ENCODE measurements around the gene STX3.
"Not testable (repeated sequence)": the region's sequence is repeated elsewhere in the genome, so short reads cannot be mapped to it uniquely, and the experiment has no call there.

The STX3 gene

DNA sequence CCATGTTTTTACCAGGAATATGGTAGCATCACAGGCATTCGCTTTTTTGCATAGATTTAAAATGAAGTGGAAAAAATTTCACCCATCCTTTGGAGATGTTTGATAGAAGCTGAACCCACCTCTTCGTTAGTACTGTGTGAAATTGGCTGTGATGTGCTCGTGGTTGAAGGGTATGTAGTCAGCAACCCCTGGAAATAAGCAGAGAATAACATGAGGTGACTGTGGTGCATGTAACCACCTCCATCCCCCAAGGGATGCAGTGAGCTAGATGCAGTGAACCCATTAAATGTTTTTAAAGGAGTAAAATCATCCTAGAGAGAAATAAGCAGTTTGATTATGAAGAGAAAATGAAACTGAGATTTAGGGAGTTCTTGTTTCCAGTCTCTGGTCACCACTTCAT, 74.2 kb downstream of the STX3 start:
- Mint-ChIP-seq H3K4me3 (no peak overlapping the region), H3K27ac (no peak overlapping the region), H3K9me3 (no peaks in the 10 kb centered on the region), H3K4me1 (no peaks in the 10 kb centered on the region), H3K36me3 (no peaks in the 10 kb centered on the region)
- no peak for DNase-seq (ENCODE audit: low spot score in 2 of 2)
- ATAC-seq = no peak

DNA sequence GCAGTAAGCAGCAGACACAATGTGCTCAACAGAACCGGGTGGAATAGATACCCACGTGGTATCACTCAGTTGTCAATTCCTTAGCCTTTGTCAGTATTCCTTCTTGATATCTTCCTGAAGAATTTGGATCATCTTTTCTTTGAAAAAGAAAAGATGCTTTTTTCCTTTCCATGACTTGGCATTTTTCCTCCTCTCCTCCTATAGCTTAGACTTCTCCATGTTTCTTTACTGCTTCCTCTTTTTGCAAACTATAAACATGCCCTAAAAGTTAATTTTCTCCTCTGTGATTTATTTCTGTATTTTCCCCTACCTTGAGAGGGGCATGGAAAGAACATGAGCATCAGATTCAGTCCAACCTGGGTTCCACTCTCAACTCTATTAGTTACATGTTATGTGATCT, 78.4 kb downstream of the STX3 start:
- ATAC-seq (no peak), DNase-seq (ENCODE audit: low spot score in 2 of 2) (no peak)
- no peaks in the 10 kb centered on the region for H3K4me1 Mint-ChIP-seq
- no peak overlapping the region for H3K27ac Mint-ChIP-seq
- H3K36me3 Mint-ChIP-seq = no peaks in the 10 kb centered on the region
- H3K4me3 Mint-ChIP-seq = no peak overlapping the region
- no peaks in the 10 kb centered on the region for H3K9me3 Mint-ChIP-seq

DNA sequence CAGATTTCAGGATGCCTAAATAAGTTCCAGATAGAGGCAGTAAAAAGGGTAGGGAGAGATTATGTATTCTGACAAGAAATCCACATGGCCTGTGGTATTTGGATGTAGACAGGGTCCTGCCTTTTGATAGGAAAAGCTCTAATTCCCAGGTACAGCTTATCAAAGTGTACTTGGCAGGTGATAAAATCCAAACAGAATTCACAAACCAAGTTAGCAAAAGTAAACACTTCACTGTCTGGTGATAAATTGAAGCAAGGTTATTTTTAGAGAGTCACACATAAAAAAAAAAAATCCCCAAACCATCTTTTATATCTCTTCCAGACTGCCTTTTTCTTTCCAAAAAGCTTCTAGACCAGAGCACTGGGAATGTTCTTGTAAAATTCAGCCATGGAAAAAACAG, 84.4 kb downstream of the STX3 start:
- DNase-seq (ENCODE audit: low spot score in 2 of 2) (no peak), ATAC-seq (no peak)
- Mint-ChIP-seq H3K27ac (no peak overlapping the region), H3K9me3 (no peaks in the 10 kb centered on the region), H3K36me3 (no peaks in the 10 kb centered on the region), H3K4me1 (no peaks in the 10 kb centered on the region), H3K4me3 (no peak overlapping the region)

DNA sequence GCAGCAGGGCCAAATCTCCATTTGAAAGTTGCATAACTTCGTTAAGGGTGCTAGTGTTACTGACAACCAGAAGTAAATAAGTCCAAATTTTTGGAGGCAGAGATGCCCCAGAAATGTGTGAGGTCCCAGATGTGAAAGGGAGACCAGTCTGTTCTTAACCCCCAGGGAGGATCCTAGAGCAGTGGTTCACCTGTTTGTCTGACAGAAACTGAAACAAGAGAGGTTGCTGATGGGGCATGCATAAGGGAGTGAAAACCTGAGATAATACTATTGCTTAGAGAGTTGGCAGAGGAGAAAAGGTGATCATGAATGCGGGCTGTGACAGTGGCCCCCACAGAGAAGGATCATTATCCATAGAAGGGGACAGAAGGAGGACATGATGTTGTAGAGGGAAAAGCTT, 86.3 kb downstream of the STX3 start:
- Mint-ChIP-seq H3K4me1 (no peaks in the 10 kb centered on the region), H3K27ac (no peak overlapping the region), H3K4me3 (no peak overlapping the region), H3K9me3 (no peaks in the 10 kb centered on the region), H3K36me3 (no peaks in the 10 kb centered on the region)
- ATAC-seq (no peak), DNase-seq (ENCODE audit: low spot score in 2 of 2) (no peak)

DNA sequence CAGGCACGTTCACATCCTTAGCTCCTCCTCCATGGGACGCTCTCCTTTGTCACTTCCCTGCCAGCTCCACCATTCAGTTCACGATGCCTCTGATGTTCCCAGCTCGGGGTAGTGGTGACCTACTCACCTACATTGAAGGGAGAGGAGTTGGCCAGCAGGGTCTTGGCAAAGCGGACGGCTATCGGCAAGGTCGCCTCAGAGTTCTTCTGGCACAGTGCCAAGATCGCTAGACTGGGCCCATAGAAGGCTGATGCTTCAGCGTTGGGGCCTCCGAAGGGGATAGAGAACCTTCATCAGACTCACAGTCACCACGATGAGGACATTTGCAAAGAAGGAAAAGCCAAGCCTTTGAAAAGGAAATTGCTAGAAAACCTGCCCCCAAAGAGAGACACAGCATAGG, 87.1 kb downstream of the STX3 start:
- H3K36me3 Mint-ChIP-seq = no peaks in the 10 kb centered on the region

DNA sequence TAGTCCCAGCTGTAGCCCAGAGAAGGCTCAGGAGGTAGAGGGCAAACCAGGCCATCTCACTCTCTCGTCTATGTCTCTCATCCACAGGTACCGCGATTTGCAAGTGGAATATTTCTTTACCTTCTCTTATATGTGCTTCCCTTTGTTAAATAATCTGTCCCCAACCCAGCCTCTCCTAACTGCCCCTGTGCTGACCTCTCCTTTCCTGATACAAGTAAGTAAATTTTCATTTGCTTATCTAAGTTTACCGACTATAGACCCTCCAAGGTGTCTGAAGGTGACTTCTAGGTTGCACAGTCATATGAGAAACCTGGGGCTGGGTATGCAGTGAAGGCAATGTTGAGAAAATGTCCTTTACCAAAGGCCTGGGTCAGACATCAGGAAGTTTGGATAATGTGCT, 90.2 kb downstream of the STX3 start, which contains the start of gene CBLIF:
Gene CBLIF (minus strand): TSS at position 101 of the 400 bp plus-strand sequence. CDS start 46 bp downstream, at position 55.
- H3K4me3 Mint-ChIP-seq = no peak within 1 kb of the TSS
- ATAC-seq = no peak
- H3K9me3 Mint-ChIP-seq = no peaks in the 10 kb centered on the region
- no peaks in the 10 kb centered on the region for H3K36me3 Mint-ChIP-seq
- DNase-seq (ENCODE audit: low spot score in 2 of 2) = no peak
- no peak within 1 kb of the TSS for H3K27ac Mint-ChIP-seq
- H3K4me1 Mint-ChIP-seq = no peaks in the 10 kb centered on the region

More for the DNA sequence above, 87.1 kb downstream of the STX3 start:
- Mint-ChIP-seq H3K9me3 (no peaks in the 10 kb centered on the region), H3K4me1 (no peaks in the 10 kb centered on the region), H3K27ac (no peak overlapping the region), H3K4me3 (no peak overlapping the region)
- DNase-seq (ENCODE audit: low spot score in 2 of 2) (no peak), ATAC-seq (no peak)

DNA sequence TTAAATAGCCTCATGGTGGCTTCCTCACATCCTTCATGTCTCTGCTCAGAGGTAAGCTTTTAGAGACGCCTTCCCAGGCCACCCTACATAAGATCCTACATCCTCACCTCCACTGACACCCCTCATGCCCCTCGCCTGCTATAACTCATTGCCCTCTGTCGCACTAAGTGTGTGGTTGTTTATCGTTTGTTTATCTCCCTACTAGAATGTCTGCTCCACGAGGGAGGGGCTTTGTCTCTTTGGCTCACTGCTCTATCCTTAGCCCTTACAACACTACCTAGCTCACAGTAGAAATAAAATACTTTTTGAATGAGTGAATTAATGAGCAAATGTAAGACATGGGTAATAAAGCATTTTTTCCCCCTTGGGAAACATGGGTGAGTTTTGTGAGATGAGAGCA, 91.4 kb downstream of the STX3 start:
- Mint-ChIP-seq H3K9me3 (no peaks in the 10 kb centered on the region), H3K36me3 (no peaks in the 10 kb centered on the region), H3K27ac (no peak overlapping the region), H3K4me1 (no peaks in the 10 kb centered on the region), H3K4me3 (no peak overlapping the region)
- ATAC-seq (no peak), DNase-seq (ENCODE audit: low spot score in 2 of 2) (no peak)

DNA sequence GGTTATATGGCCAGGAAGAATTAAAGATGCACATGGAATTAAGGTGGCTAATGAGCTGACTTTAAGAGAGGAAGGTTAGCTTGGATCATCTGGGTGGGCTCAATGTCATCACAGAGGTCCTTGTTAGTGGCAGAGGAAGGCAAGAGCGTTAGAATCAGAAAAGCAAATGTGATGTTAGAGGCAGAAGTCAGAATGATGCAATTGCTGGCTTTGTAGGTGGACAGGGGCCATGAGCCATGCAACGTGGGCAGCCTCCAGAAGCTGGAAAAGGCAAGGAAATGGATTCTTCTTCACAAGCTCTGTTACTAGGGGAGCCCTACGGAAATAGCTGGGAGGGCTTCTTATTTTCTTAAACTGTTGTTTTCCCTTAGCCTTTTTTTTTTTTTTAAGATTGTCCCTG, 92.5 kb downstream of the STX3 start:
- Mint-ChIP-seq H3K4me3 (no peak overlapping the region), H3K27ac (no peak overlapping the region), H3K36me3 (no peaks in the 10 kb centered on the region), H3K9me3 (no peaks in the 10 kb centered on the region), H3K4me1 (no peaks in the 10 kb centered on the region)
- DNase-seq (ENCODE audit: low spot score in 2 of 2) (no peak), ATAC-seq (no peak)

DNA sequence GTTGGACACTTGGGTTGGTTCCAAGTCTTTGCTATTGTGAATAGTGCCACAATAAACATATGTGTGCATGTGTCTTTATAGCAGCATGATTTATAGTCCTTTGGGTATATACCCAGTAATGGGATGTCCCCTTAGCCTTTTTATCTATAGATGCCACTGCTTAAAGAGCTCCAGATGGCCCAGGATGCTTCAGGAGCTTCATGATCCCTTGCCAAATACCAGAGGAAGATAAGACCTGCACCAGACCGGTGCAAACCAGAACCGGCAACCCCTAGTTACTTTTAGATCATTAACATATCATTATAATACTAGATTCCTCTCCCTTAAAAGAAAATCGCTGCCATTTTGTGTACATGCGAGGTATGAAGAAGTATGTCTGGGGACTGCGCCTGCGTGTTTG, 93.3 kb downstream of the STX3 start:
- not testable (repeated sequence) for H3K36me3 Mint-ChIP-seq; H3K27ac Mint-ChIP-seq; ATAC-seq; H3K4me3 Mint-ChIP-seq; DNase-seq (ENCODE audit: low spot score in 2 of 2); H3K9me3 Mint-ChIP-seq; H3K4me1 Mint-ChIP-seq

DNA sequence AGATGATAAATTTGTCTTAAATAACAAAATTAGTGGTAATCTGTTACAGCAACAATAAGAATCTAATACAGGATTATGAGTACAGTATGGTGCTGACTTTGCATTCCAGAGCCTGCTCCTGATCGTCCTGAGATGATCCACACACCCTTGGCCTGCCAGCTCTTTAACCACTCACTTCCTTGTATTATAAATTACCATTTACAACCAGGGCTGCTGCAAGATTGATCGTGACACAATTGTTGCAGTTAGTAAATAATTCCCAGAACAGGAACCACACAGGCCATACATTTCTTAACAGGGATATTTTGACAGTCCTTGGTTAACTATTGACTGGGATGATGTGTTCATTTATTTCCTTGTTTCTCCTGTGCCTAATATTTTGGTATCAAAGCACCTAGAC, 94.0 kb downstream of the STX3 start:
- Mint-ChIP-seq H3K9me3 (no peaks in the 10 kb centered on the region), H3K36me3 (no peaks in the 10 kb centered on the region)

DNA sequence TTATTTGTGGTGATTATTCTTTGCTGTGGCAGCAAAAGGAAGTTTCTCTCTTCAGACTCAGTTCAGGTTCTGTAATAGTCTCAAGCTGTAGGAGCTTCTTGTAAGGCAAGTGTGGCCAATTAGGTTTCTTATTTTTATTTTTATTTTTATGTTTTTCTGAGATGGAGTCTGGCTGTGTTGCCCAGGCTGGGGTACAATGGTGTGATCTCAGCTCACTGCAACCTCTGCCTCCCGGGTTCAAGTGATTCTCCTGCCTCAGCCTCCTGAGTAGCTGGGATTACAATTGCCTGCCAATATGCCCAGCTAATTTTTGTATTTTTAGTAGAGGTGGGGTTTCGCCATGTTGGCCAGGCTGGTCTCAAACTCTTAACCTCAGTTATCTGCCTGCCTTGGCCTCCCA, 94.4 kb downstream of the STX3 start:
- not testable (repeated sequence) for ATAC-seq; H3K36me3 Mint-ChIP-seq; H3K4me1 Mint-ChIP-seq; DNase-seq (ENCODE audit: low spot score in 2 of 2); H3K9me3 Mint-ChIP-seq; H3K4me3 Mint-ChIP-seq; H3K27ac Mint-ChIP-seq

More for the DNA sequence above, 94.0 kb downstream of the STX3 start:
- ATAC-seq (no peak), DNase-seq (ENCODE audit: low spot score in 2 of 2) (no peak)
- H3K27ac Mint-ChIP-seq = no peak overlapping the region
- H3K4me1 Mint-ChIP-seq = no peaks in the 10 kb centered on the region
- no peak overlapping the region for H3K4me3 Mint-ChIP-seq

DNA sequence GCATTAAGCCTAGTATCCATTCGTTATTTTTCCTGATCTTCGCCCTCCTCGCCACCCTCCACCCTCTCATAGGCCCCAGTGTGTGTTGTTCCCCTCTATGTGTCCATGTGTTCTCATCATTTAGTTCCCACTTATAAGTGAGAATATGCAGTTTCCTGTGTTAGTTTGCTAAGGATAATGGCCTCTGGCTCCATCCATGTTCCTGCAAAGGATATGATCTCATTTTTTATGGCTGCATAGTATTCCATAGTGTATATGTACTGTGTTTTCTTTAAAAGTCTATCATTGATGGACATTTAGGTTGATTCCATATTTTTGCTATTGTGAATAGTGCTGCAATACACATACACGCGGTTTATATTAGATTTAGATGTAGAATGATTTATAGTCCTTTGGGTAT, 96.2 kb downstream of the STX3 start:
- H3K4me1 Mint-ChIP-seq; ATAC-seq; H3K36me3 Mint-ChIP-seq; DNase-seq (ENCODE audit: low spot score in 2 of 2); H3K9me3 Mint-ChIP-seq; H3K27ac Mint-ChIP-seq; H3K4me3 Mint-ChIP-seq: not testable (repeated sequence)

DNA sequence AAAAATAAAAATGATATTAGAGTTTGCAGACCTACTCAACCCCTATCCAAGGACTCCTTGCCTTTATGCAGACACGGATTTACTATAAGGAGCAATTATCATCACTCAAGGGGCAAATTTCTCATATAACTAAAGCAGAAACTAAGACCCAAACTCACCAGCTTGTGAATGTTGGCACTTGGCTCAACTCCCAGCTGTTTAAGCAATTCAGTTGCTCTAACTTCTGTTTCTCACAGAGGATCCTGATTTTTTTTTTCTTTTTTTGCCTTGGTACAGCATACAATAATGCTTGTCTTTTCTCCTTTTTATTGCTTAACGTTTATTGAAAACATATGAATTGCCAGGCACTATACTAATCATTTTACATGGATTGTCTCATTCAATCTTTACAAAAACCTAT, 99.7 kb downstream of the STX3 start:
- H3K36me3 Mint-ChIP-seq = no peaks in the 10 kb centered on the region
- peaks cover 23% of the 10 kb centered on the region for H3K4me1 Mint-ChIP-seq

More for the DNA sequence above, 99.7 kb downstream of the STX3 start:
- DNase-seq (ENCODE audit: low spot score in 2 of 2) (no peak), ATAC-seq (no peak)
- Mint-ChIP-seq H3K4me3 (no peak overlapping the region), H3K27ac (no peak overlapping the region), H3K9me3 (no peaks in the 10 kb centered on the region)
